VCaP (cell line): ENCODE results near the gene TBX15.

Experiments used
- H3K27ac ChIP-seq: fragments of 450-650 bp; 2 replicates; pipeline ENCODE4 v1.5.1; 2017
- CTCF ChIP-seq: fragments of 450-650 bp; conservative IDR thresholded peaks from 2 replicates; pipeline ENCODE4 v1.5.1; 2017; ENCODE audit warnings: mild to moderate bottlenecking, moderate library complexity

Gene TBX15

GRCh38 chr1:119001181-119002027 lies 13.3 kb upstream of the TBX15 start:
- TF ChIP-seq CTCF, result no peak
- H3K27ac ChIP-seq, result no peak overlapping the region

- no peak overlapping the region for H3K27ac ChIP-seq
- no peak for TF ChIP-seq CTCF
Measured at GRCh38 chr1:119000371-119001180, 12.4 kb upstream of the TBX15 start.

- TF ChIP-seq CTCF, result no peak
- no peak overlapping the region for H3K27ac ChIP-seq
Measured at GRCh38 chr1:118999348-119000071, 11.4 kb upstream of the TBX15 start.

- no peak overlapping the region for H3K27ac ChIP-seq
- no peak for TF ChIP-seq CTCF
Measured at GRCh38 chr1:118998171-118998570, 10.0 kb upstream of the TBX15 start.

GRCh38 chr1:118997225-118997624 lies 9.1 kb upstream of the TBX15 start:
- no peak for TF ChIP-seq CTCF
- no peak overlapping the region for H3K27ac ChIP-seq

GRCh38 chr1:118995312-118996016 lies 7.3 kb upstream of the TBX15 start:
- TF ChIP-seq CTCF, result no peak
- no peak overlapping the region for H3K27ac ChIP-seq
